MM.1S (cell line): Measurements from ENCODE around the gene METTL2B.
"Not testable (repeated sequence)": the region's sequence is repeated elsewhere in the genome, so short reads cannot be mapped to it uniquely, and the experiment has no call there.

ENCODE experiments used
- CTCF ChIP-seq: fragments of 300-600 bp; sonication (generic); IDR thresholded peaks from 2 replicates; pipeline ENCODE4 v1.5.1; 2016; ENCODE audit warnings: antibody characterized with exemption, low read length, mixed read lengths
- EZH2 ChIP-seq: fragments of 300-600 bp; sonication (generic); optimal IDR thresholded peaks from 2 replicates; pipeline ENCODE3; 2017; ENCODE audit warnings: low read depth, mild to moderate bottlenecking, antibody characterized with exemption, low read length, mixed read lengths

- TF ChIP-seq CTCF, EZH2: not testable (repeated sequence)
Measured at GRCh38 chr7:128523226-128523931, 46.8 kb downstream of the METTL2B start.
